H9 (cell line): ENCODE data around the gene YPEL1. TPM values are rescaled to one million over a fixed set of nuclear protein-coding genes. Genes with fewer than 3 reads are reported as not detected.

Experiments used
- DNase-seq: peaks from one replicate; pipeline ENCODE4 v3.0.0-alpha.2; 2017
- H2AFZ ChIP-seq: one replicate; pipeline ENCODE4 v1.6.1; 2013; ENCODE audit warnings: mild to moderate bottlenecking, low read length, control low read depth, moderate library complexity
- H2AK5ac ChIP-seq: 2 replicates; pipeline ENCODE4 v1.6.1; 2013; ENCODE audit warnings: low read length, control low read depth, mixed read lengths; ENCODE audit not compliant: insufficient read length
- H2BK120ac ChIP-seq: one replicate; pipeline ENCODE4 v1.6.1; 2013; ENCODE audit warnings: low read depth, mild to moderate bottlenecking, low read length, control low read depth, inconsistent platforms; ENCODE audit not compliant: poor library complexity, severe bottlenecking
- H2BK12ac ChIP-seq: 2 replicates; pipeline ENCODE4 v1.6.1; 2013; ENCODE audit warnings: low read length, control low read depth, mixed read lengths, low read depth; ENCODE audit not compliant: insufficient read length
- H2BK15ac ChIP-seq: 2 replicates; pipeline ENCODE4 v1.6.1; 2013; ENCODE audit warnings: low read depth, low read length, control low read depth
- H2BK20ac ChIP-seq: one replicate; pipeline ENCODE4 v1.6.1; 2013; ENCODE audit warnings: low read depth, mild to moderate bottlenecking, low read length, control low read depth, inconsistent platforms; ENCODE audit not compliant: poor library complexity, severe bottlenecking
- H2BK5ac ChIP-seq: 2 replicates; pipeline ENCODE4 v1.6.1; 2013; ENCODE audit warnings: low read length, control low read depth, mixed read lengths; ENCODE audit not compliant: insufficient read length
- H3K14ac ChIP-seq: 2 replicates; pipeline ENCODE4 v1.6.1; 2013; ENCODE audit warnings: low read length, control low read depth; ENCODE audit not compliant: insufficient read depth
- H3K18ac ChIP-seq: 2 replicates; pipeline ENCODE4 v1.6.1; 2013; ENCODE audit warnings: low read depth, mild to moderate bottlenecking, mixed read lengths, low read length, control low read depth; ENCODE audit not compliant: insufficient read length
- H3K23ac ChIP-seq: 2 replicates; pipeline ENCODE4 v1.6.1; 2013; ENCODE audit warnings: low read length, control low read depth, mixed read lengths, low read depth; ENCODE audit not compliant: insufficient read length
- H3K23me2 ChIP-seq: 2 replicates; pipeline ENCODE4 v1.6.1; 2013; ENCODE audit warnings: low read depth, mild to moderate bottlenecking, mixed read lengths, low read length, control low read depth; ENCODE audit not compliant: insufficient read length, poor library complexity, severe bottlenecking
- H3K27ac ChIP-seq: 2 replicates; pipeline ENCODE4 v1.5.1; 2013; ENCODE audit warnings: low read length, control low read depth, mixed read lengths, low read depth; ENCODE audit not compliant: insufficient read length
- H3K27me3 ChIP-seq: 2 replicates; pipeline ENCODE4 v1.6.1; 2013; ENCODE audit warnings: low read length, control low read depth, inconsistent platforms; ENCODE audit not compliant: insufficient read depth
- H3K4ac ChIP-seq: 2 replicates; pipeline ENCODE4 v1.6.1; 2013; ENCODE audit warnings: low read depth, mild to moderate bottlenecking, control low read depth, inconsistent platforms, low read length, moderate library complexity
- H3K4me1 ChIP-seq: 2 replicates; pipeline ENCODE4 v1.6.1; 2013; ENCODE audit warnings: low read length, control low read depth, inconsistent platforms; ENCODE audit not compliant: insufficient read depth
- H3K4me2 ChIP-seq: 2 replicates; pipeline ENCODE4 v1.6.1; 2013; ENCODE audit warnings: low read length, control low read depth, mixed read lengths; ENCODE audit not compliant: insufficient read length, insufficient read depth
- H3K56ac ChIP-seq: 2 replicates; pipeline ENCODE4 v1.6.1; 2013; ENCODE audit warnings: low read depth, mild to moderate bottlenecking, mixed read lengths, low read length, control low read depth; ENCODE audit not compliant: insufficient read length
- H3K79me1 ChIP-seq: 2 replicates; pipeline ENCODE4 v1.6.1; 2013; ENCODE audit warnings: low read depth, mild to moderate bottlenecking, moderate library complexity, low read length, control low read depth, inconsistent platforms; ENCODE audit not compliant: insufficient read depth, poor library complexity, severe bottlenecking
- H3K79me2 ChIP-seq: 2 replicates; pipeline ENCODE4 v1.6.1; 2013; ENCODE audit warnings: low read length, control low read depth, inconsistent platforms; ENCODE audit not compliant: insufficient read depth
- H3K9ac ChIP-seq: 2 replicates; pipeline ENCODE4 v1.6.1; 2013; ENCODE audit warnings: low read length, control low read depth, mixed read lengths; ENCODE audit not compliant: insufficient read length; ENCODE audit errors: extremely low read depth
- H3K9me3 ChIP-seq: one replicate; pipeline ENCODE4 v1.6.1; 2013; ENCODE audit warnings: low read depth, low read length, inconsistent platforms; ENCODE audit not compliant: control insufficient read depth
- H3T11ph ChIP-seq: one replicate; pipeline ENCODE4 v1.6.1; 2013; ENCODE audit warnings: mild to moderate bottlenecking, low read length, control low read depth, inconsistent platforms
- H4K20me1 ChIP-seq: one replicate; pipeline ENCODE4 v1.6.1; 2013; ENCODE audit not compliant: control insufficient read depth, insufficient read length, insufficient read depth
- H4K5ac ChIP-seq: 2 replicates; pipeline ENCODE4 v1.6.1; 2013; ENCODE audit warnings: low read depth, mild to moderate bottlenecking, mixed read lengths, low read length, control low read depth; ENCODE audit not compliant: insufficient read length
- H4K8ac ChIP-seq: replicated peaks from 2 replicates; pipeline ENCODE4 v1.6.1; 2013; ENCODE audit warnings: low read length, control low read depth, mixed read lengths, low read depth; ENCODE audit not compliant: insufficient read length
- H4K91ac ChIP-seq: 2 replicates; pipeline ENCODE4 v1.6.1; 2013; ENCODE audit warnings: low read depth, mild to moderate bottlenecking, moderate library complexity, mixed read lengths, low read length, control low read depth; ENCODE audit not compliant: insufficient read length
- H3K27ac Mint-ChIP-seq, 3 experiments: 2 replicates in 2 of 3; 3 replicates in 1 of 3; pipeline ENCODE4 v1.8.0; 2020 to 2021; ENCODE audit warnings: mixed read lengths in 3 of 3, mild to moderate bottlenecking in 1 of 3, moderate library complexity in 1 of 3
- H3K27me3 Mint-ChIP-seq: 2 replicates; pipeline ENCODE4 v1.8.0; 2021; ENCODE audit warnings: low read depth, mild to moderate bottlenecking, moderate library complexity, mixed read lengths
- H3K36me3 Mint-ChIP-seq, 3 experiments: 2 replicates in 2 of 3; 3 replicates in 1 of 3; pipeline ENCODE4 v1.8.0; 2020 to 2021; ENCODE audit warnings: low read depth in 3 of 3, mixed read lengths in 3 of 3; ENCODE audit not compliant: insufficient read depth in 1 of 3
- H3K4me1 Mint-ChIP-seq, 2 experiments: 2 replicates each; pipeline ENCODE4 v1.8.0; 2020; ENCODE audit warnings: mixed read lengths in 2 of 2
- H3K4me3 Mint-ChIP-seq, 2 experiments: 2 replicates in 1 of 2; 3 replicates in 1 of 2; pipeline ENCODE4 v1.8.0; 2020 to 2021; ENCODE audit warnings: mild to moderate bottlenecking in 2 of 2, mixed read lengths in 2 of 2, moderate library complexity in 1 of 2
- H3K9me3 Mint-ChIP-seq, 2 experiments: 2 replicates in 1 of 2; 3 replicates in 1 of 2; pipeline ENCODE4 v1.8.0; 2020; ENCODE audit warnings: mild to moderate bottlenecking in 2 of 2, mixed read lengths in 2 of 2, moderate library complexity in 1 of 2
- CTCF ChIP-seq: fragments of 200-600 bp; sonication (generic); conservative IDR thresholded peaks from 3 replicates; pipeline ENCODE4 v1.8.0; 2021; ENCODE audit warnings: antibody characterized with exemption, mild to moderate bottlenecking
- WGBS: extraction: QIAGEN DNeasy Blood & Tissue Kit; methylation state at CpG from one replicate; pipeline ENCODE4 v1.1.7; 2013; ENCODE audit warnings: missing lambda C conversion rate, low lambda C conversion rate, mixed read lengths; ENCODE audit not compliant: insufficient read length; ENCODE audit errors: extremely low coverage; 5-methylcytosine and 5-hydroxymethylcytosine counted together
- total RNA-seq: library from RNA; stranded (reverse); gene quantifications from 2 replicates; pipeline ENCODE4 v1.2.1, GENCODE V29; 2021

The YPEL1 gene
- total RNA-seq, 1 experiment from 2014 or later: 5.4 TPM

- Histone ChIP-seq H2BK15ac (no peak overlapping the region), H3K9me3 (no peaks in the 10 kb centered on the region), H3K14ac (no peak overlapping the region; the same call in 1 of the 2 replicates), H3K9ac (no peak overlapping the region), H4K8ac (no peak overlapping the region), H3K27ac (no peak overlapping the region), H3K79me2 (no peaks in the 10 kb centered on the region), H3K4me2 (no peak overlapping the region), H3K4me1 (no peaks in the 10 kb centered on the region), H3K27me3 (no peaks in the 10 kb centered on the region), H2AFZ (no peak overlapping the region), H3K4ac (no peak overlapping the region), H3K23me2 (no peaks in the 10 kb centered on the region), H2BK12ac (no peak overlapping the region), H4K91ac (no peak overlapping the region), H2BK20ac (no peak overlapping the region), H3K56ac (no peak overlapping the region), H3K23ac (no peak overlapping the region), H2BK5ac (no peak overlapping the region), H4K5ac (no peak overlapping the region), H4K20me1 (no peaks in the 10 kb centered on the region), H3T11ph (no peak overlapping the region), H3K79me1 (no peaks in the 10 kb centered on the region), H3K18ac (no peak overlapping the region), H2AK5ac (no peak overlapping the region), H2BK120ac (no peak overlapping the region)
- H3K27ac Mint-ChIP-seq: no peak overlapping the region
- H3K9me3 Mint-ChIP-seq: no peaks in the 10 kb centered on the region
- no peak for DNase-seq
- no peak overlapping the region for H3K4me3 Mint-ChIP-seq
- H3K36me3 Mint-ChIP-seq: peaks cover 15 to 33% (median 30%) of the 10 kb centered on the region in 3 experiments
- no peaks in the 10 kb centered on the region for H3K27me3 Mint-ChIP-seq
- no peaks in the 10 kb centered on the region for H3K4me1 Mint-ChIP-seq
- no CpG with 5 or more reads among the region's 23 CpGs for WGBS
- no peak for TF ChIP-seq CTCF
These were observed 48.8 kb downstream of the YPEL1 start for GRCh38 chr22:21686634-21687393.
